ENCODE data around the gene PAK2.

DNA sequence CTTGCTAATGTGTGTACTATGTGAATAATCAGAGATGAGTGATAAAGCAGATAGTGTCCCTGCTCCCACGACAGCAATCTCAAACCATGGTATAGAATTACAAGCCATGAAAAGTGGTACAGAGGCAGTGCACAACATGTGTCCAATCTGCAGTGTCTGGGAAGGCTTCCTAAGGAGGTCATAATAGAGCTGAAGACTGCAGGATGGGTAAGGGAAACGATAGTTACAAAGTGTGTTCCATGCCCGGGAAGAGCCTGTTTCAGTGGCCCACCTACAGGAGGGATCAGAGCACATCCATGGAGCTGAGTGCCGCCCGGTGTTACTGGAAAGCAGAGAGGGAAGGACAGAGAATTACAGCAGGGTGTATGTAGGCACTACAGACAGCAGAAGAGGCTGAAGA lies 48.9 kb downstream of the PAK2 start:
- TF ChIP-seq POLR2AphosphoS5 (IDR thresholded peaks at IDR 0.05; ENCODE audit: insufficient read depth in 1 of 2, low read depth in 1 of 2) (no peak), POLR2A (IDR thresholded peaks at IDR 0.05) (no peak)
- TF ChIP-seq, protein P1, sequence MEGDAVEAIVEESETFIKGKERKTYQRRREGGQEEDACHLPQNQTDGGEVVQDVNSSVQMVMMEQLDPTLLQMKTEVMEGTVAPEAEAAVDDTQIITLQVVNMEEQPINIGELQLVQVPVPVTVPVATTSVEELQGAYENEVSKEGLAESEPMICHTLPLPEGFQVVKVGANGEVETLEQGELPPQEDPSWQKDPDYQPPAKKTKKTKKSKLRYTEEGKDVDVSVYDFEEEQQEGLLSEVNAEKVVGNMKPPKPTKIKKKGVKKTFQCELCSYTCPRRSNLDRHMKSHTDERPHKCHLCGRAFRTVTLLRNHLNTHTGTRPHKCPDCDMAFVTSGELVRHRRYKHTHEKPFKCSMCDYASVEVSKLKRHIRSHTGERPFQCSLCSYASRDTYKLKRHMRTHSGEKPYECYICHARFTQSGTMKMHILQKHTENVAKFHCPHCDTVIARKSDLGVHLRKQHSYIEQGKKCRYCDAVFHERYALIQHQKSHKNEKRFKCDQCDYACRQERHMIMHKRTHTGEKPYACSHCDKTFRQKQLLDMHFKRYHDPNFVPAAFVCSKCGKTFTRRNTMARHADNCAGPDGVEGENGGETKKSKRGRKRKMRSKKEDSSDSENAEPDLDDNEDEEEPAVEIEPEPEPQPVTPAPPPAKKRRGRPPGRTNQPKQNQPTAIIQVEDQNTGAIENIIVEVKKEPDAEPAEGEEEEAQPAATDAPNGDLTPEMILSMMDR (IDR thresholded peaks at IDR 0.05) = no peak

Data from vagina (tissue), 2 donors.